GM18499 (cell line): ENCODE results near the gene GRB10.

ENCODE experiments used
- ATAC-seq: cut with Tn5 transposase; IDR thresholded peaks from one replicate; pipeline ENCODE4 v1.9.1; 2021; ENCODE audit warnings: moderate number of reproducible peaks; ENCODE audit not compliant: insufficient read depth, unreplicated experiment

The GRB10 gene

DNA sequence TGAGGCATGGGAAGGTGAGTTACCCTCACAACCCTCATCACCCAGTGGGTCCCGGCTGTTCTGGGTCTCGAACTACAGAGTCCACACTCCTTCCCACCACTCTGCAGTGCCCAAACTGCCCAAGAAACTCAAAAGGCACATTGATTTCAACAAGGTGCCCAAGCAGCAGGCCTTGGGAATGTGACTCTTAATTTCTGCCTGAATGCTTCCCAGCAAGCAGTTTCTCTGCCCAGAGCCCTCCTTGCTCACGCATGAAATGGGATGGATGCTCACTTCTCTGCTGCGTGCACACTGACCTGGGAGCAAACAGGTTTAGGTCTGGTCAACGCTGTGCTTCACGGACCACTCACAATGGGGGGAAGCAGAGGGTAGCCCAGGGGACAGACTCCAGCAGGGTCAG lies 77.9 kb downstream of the GRB10 start:
- ATAC-seq, result no peak

DNA sequence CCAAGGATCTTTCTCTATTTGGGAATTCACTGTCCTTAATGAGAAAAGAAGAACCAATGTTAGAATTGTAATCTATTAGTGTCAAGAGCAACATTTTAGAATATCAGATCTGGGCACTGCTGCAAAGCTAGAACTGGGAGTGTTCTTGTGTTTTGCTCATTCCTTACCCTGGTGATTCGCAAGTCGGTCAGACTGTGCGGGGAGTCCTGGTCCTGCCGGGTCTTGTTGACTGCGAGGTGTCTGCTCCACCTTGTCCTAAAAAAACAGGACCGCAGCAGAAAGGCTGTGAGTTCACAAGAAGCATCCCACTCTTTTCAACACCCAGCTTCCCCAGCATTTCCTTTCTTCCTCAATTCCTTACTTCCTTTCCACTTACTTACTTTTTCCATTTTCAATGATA lies 79.0 kb downstream of the GRB10 start:
- ATAC-seq, result no peak

DNA sequence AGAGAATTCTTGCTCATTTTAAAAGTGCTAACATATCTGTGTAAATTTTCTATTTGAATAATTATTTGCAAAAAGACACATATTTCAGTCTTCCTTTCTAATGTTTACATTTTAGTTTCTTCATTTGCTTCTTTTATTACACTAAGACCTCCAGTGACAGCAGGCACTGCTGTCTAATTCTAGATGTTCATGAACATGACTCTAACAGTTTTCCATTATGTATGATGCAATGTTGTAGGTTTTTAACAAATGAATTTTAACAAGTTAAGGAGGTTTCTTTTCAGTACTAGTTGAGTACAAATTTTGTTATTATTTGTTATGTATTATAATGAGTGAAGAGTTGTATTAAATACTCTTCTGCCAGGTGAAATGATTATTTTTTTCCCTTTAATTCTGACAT lies 83.6 kb downstream of the GRB10 start:
- no peak for ATAC-seq

DNA sequence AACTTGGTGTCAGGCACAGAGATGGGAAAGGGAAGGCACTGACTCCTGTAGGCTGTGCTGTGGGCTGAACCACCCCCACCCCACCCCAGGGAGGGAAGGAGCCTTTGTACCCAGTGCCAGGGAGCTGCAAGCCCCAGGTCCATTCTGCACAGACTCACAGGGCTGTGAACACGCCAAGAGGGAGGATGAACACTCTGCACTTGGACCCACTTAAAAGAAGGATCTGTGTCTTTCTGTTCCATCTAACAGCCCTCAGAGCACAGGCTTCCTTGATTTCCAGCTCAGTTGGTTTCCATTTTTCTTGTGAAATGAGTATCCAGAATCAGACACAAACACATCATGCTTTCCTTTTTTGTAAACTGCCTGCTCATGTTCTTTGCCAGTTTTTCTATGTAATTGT lies 84.9 kb downstream of the GRB10 start:
- ATAC-seq, result no peak

DNA sequence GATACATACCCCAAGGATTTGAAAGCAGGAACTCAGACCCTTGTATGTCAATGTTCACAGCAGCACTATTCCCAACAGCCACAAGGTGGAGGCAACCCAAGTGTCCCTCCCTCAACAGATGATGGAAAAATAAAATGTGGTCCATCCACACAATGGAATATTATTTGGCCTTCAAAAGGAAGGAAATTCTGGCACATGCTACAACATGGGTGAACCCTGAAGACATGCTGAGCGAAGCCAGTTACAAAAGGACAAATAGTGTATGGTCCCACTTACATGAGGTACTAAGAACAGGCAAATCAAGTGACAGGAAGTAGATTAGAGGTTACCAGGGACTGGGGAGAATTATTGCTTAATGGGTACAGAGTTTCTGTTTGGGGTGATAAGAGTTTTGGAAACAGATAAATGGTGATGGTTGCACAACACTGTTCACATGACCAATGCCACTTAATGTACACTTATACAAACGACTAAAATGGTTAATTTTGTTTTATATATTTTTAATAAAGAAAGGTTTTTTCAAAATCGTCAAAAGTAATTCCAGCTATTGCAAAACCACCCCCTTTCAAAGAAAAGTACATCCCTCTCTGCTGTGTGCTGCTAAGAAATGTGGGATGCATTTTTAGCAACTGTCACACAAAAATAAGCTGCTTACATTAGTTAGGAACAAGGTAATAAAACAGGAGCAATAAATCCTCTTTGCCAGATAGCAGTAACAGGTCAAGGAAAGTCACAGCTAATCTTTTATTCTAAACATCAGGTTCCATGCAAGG lies 85.7 kb downstream of the GRB10 start:
- no peak for ATAC-seq

DNA sequence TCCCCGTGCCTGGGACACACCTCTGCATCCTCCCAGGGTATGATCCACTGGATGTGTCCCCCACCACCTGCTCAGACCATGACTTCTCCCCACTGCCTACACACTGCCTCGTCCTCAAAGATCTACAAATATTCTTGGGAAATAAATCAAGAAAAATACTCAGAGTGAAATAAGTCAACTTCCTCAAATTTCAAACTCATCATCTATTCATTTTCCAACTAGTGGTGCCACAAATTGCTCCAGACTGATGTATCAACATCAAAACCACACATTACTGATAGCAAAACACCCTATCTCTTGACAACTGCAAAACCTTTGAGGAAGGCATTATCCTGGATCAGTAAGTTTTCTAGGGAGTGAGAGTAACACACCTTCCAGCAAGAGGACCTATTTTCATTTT lies 87.7 kb downstream of the GRB10 start:
- ATAC-seq, result no peak

DNA sequence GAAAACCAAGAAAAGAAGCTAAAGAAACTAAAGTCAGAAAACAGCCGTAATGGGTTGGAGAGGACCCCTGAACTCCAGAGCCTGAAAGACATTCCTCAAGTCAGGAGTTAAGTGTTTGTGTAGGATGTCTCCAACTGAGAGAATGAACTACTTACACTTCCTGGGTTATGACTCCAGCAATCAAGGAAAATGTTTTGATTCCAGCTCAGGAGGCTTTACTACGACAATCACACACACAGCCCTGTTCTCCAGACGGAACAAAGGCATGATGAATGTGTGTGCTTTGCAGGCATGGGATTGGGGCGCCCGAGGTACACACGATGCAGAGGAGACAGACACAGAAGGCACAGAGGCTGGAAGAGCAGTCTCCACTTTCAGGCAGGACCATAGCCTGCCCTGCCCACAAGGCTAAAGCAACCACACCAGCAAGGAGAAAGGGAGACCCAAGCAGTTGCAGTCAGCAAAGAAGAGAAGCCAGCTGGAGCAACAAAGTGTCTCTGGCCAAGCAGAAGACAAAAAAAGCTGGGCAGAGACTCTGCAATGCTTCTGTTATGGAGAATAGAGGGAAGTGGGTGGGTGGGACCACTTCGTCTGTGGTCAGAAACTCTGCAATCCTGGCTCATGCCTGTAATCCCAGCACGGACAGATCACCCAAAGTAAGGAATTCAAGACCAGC lies 89.1 kb downstream of the GRB10 start:
- ATAC-seq, result no peak

DNA sequence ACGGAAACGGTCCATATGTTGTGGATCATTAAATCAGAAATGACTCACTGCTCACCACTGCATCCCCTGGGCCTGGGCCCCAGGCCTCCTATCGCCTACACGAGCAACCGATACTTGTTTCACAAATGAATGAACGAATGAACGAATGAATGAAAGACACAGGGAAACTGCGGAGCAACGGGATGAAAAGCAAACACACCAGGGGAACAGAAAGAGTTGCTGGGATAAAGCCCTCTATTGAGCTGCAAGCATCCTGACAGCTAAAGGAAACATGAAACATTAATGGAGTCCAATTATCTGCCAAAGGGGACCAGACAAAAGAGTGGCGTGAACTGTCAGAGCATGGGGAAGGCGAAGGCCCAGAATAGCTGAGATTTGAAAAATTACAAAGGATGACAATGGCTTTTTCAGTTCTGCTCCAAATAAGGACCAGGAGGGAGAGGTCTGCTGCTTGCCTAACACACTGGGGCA lies 92.1 kb downstream of the GRB10 start:
- no peak for ATAC-seq

DNA sequence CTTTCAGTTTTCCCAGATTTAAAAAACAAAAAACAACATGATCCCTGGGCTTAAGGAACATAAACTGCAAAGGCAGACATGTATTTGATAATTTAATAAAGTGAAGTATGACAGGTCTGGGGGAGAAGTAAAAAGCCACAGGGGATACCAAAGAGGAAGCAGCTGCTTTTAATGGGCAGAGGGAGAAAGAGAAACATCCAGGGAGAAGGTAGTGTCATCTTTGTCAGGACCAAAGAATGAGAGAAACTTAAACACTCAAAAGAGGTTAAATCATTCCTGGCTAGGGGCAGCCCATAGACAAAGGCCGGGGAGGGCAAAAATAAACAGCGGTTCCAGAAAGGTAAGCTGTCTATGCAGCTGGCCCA lies 94.5 kb downstream of the GRB10 start:
- no peak for ATAC-seq

DNA sequence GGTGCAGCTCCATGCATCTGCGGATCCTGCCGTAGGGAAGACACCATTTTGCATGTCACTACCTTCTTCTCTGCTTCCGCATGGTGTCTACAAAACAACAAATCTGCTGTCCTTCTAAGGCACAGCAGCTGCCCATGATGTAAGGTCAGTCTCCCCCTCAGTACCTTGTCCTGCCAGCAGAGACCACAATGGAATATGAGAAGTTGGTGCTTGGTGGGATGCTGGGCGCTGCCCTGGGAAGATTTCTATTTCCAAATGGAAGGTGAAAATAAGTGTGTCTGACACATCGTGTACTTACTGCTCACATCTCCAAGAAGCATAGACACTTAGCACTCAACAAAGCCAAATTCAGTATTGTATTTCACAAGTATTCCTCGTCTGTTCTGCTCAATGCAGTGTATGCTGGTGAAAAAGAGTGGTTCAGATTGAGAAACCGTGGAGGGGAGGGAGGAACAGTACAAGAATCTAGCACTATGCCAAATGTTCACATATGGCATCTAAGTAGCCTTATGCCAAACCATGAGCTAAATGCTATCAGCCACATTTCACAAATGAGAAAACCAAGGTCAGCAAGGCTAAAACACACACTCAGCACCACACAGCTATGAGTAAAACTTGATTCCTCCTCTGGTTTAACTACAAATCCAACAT lies 95.0 kb downstream of the GRB10 start:
- no peak for ATAC-seq

DNA sequence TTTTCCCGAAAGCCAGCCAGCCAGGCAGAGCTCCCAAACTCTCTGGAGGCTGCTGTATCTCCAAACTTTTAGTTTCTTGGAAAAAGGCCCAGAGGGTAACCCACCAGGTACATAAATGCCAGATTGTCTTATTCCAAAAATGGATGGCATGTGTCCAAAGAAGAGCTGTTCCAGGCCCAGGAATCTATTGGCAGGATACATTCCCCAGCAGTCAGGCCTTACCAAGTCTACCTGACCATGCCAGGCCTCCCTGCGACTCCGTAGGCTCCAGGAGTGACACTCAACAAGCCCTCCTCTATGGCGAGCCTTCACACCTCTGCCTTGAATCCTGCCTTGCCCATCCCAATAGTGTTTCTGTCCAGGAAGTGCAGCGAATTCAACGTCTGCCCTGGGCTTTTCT lies 95.6 kb downstream of the GRB10 start:
- no peak for ATAC-seq

DNA sequence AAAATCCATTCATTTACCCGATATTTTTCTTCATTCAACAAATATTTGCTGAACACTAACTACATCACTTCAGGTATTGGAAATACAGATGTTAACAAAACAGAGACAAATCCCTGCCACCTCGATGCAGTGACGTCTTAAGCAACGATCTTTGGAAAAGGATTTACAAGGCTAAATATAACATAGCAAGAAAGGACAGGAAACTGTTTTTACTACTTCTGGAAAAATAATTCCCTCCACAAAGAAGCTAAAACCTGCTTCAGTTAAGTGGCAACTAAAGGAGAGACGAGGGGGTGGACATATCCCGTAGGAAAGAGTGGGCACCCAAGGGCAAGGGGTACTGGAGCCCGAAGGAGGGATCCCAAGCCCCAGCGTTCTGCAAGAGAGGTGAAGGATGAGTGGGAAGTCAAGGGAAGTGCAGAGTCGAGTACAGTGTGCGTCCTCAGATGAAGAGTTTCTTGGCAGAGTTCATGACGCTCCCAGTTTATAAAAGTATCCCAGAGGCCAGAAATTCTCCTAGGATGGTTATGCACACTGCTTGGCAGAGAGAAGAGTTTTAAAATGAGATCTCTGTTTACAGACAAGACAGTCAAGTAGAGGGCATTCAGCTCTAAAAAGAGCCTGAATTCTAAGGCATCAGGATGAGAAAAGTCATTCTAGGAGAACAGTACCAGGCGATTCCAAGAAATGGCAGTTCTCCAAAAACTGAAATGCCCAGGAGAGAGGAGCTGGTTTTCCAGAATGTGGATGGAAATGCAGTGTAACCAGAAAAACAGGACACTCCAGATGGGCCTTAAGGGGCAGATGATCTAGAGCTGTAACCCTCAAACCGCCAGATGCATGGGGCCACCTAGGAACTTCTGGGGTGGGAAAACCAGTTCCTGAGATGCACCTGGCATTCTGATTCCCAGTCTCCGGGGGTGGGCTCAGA lies 97.3 kb downstream of the GRB10 start:
- ATAC-seq, result no peak

DNA sequence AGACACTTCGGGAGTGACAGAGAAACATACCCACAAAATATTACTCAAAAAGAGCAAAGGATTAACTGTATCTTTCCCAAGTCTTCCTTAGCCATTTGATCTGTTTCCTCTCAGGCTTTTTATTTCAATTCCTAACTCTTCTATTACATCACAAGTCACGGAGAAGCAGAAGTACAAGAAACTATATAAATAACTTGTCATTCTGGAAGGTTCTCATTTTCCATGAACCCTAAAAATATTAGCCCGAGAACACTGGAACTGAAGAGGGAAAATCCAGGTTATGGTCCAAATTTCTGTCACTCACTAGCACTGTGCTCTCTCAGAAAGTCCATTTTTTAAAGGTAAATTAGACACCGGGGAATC lies 98.0 kb downstream of the GRB10 start:
- ATAC-seq, result no peak

DNA sequence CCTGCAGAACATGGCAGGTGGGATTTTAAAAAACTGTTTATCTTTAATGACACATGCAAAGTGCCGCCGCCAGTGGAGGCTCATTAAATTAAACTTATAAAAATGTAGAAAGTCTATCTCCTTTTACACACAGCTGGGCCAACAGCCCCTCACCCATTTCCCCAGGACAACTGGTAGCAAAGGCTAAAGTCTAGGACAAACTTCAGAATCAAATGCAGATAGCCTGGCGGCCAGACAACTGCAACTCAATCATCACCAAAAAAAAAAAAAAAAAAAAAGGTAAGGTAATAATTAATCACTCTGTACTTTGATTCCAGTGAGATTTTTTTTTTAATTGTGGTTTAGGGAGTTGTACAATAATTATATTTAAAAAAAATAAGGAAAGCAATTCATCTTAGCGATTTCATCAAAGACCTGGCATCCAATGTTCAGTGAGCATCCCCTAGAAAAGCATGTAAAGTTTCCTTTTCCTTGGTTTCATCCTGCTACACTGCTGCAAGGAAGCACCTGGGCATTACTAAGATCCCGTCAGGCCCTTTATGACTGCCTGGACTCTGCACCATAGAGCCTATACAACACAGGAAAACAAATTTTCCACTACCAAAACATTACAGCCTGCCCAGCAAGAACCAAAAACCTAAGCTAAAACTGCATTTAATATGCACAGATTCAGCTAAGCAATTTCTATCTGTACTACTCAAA lies 98.5 kb downstream of the GRB10 start:
- ATAC-seq, result no peak

DNA sequence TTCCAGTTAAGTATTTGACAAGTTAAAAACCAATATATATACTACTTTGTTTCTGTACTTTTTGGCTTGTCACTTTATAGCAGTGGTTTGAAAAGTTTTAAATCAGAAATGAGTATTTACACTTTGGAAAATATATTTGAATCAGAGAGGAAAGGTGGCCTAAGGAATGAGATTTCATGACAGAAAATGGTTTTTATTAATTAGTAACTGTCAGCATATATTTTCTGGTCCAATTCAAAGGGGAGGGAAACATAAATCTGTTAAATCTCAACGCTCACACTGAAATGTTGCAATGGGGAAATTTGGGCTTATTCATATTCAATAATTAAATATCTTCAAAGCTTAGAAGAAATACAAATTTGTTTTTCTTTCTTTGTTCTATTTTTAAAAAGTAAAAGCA lies 100.1 kb downstream of the GRB10 start:
- ATAC-seq, result no peak

DNA sequence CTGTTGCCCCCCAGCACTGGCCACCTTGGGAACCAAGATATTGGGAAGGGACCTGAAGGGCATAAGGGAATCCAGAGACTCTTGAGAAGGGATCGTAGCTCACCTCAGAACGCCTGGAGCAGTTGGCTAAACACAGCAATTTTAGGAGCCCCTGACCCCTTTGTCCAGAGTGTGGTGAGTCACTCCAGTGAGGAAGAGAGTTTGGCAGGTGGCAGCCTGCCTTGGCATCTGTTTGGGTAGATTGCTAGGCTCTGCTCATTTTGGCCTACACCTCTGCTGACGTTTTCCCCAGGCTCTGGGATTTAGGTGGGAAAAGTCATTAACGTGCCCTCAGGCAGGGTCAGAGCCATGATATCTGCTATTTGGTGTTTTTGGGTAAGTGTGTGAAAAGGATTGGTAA lies 100.6 kb downstream of the GRB10 start:
- no peak for ATAC-seq

DNA sequence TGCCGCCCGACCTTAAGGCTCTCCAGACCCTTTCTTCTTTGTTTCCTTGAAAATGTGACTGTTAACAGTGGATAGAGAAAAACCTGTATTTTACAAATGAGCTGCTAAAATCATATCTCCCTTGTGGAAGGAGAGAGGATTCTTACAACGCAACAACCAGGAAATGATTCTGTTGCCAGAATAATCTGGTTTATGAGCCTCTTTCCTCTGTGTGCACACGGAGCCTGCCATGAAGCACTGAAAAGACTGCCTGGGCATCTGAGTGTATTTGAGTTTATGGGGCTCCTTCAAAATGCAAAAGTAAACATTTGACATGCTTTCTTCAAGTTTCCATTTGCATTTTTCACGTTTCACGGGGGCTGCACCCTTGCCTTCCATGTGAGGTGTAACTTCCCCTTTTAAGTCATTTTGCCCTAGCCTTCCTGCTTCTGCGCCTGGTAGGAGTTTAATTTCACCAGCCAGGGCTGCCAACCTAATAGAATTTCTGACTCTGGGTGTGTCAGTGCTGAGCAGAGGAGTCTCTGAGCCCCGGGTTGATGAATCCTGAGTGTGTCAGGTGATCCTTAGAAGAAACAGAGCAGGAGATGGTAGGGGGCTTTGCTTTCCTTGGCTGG lies 101.2 kb downstream of the GRB10 start:
- ATAC-seq, result no peak

DNA sequence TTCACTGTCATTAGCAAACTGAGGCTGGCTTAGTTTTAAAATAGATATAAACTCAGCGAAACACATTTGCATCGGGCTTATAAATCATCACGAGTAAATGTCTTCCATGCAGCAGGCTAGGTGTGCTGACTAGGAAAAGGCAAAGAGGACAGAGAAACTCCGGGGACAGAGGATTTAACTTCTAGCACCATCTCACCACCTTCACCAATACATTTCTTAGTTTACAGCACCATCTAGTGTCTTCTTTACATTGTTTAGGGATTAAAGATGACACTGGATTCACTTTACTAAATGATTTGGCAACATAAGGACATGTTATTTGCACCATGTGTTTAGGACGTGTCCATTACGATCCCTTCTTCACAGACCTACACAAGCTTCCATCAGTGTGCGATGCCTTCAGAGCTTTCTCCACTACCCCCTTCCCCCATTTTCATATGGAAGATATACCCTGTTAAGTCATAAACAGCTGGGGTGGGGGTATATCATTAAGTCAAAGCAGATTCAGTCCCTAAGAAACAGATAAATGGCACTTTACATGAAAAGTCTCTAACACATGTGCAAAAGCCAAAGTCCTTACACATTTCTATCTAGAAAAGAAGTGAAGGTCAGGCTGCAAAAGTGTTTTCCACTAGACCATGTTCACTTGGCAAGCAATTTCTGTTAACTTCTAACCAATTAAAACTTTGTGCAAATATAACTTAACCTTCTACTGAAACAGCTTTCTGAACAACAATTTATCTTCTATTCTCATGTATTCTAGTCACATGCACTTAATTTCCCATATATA lies 103.3 kb downstream of the GRB10 start:
- peak; percentile 48 for ATAC-seq

DNA sequence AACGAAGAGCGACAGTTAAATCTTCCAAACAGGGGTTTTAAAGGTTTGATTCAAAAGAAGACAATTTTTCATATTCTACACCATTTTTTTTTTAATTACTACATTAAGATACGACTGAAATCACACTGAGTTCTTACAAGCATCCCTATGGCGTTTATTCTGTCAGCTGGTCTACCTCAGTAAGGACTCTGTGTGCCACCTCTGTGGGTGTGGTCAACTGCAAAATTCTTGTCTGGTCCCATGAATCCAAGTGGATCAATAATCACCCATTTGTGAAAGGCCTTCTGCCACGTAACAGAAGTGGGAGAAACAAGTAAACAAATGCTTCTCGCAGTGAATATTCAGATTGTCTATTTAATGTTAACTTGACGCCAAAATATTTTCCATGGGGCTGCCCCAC lies 104.1 kb downstream of the GRB10 start:
- ATAC-seq, result no peak
